KMS-11 (cell line): ENCODE measurements around the gene PRSS2.
"Not testable (repeated sequence)": the region's sequence is repeated elsewhere in the genome, so short reads cannot be mapped to it uniquely, and the experiment has no call there.

ENCODE experiments used
- H2AFZ ChIP-seq: fragments of 200-600 bp; sonication (generic); 2 replicates; pipeline ENCODE4 v1.6.1; 2016; ENCODE audit warnings: antibody characterized with exemption, mixed run types, low read depth
- H3K27ac ChIP-seq: fragments of 200-600 bp; sonication (generic); 2 replicates; pipeline ENCODE4 v1.6.1; 2016; ENCODE audit warnings: mild to moderate bottlenecking, mixed run types
- H3K27me3 ChIP-seq: fragments of 200-600 bp; sonication (generic); 2 replicates; pipeline ENCODE4 v1.6.1; 2017; ENCODE audit warnings: mild to moderate bottlenecking, low read depth, mixed run types, moderate library complexity; ENCODE audit not compliant: insufficient read depth
- H3K36me3 ChIP-seq: fragments of 200-600 bp; sonication (generic); 2 replicates; pipeline ENCODE4 v1.6.1; 2017; ENCODE audit warnings: mild to moderate bottlenecking, mixed run types; ENCODE audit not compliant: insufficient read depth
- H3K4me1 ChIP-seq: fragments of 200-600 bp; sonication (generic); 2 replicates; pipeline ENCODE4 v1.6.1; 2016; ENCODE audit warnings: mild to moderate bottlenecking, low read depth, mixed run types; ENCODE audit not compliant: poor library complexity, severe bottlenecking
- H3K4me2 ChIP-seq: fragments of 200-600 bp; sonication (generic); 2 replicates; pipeline ENCODE4 v1.7.0; 2016; ENCODE audit warnings: mild to moderate bottlenecking, mixed run types
- H3K4me3 ChIP-seq: fragments of 200-600 bp; sonication (generic); IDR thresholded peaks from 2 replicates; pipeline ENCODE4 v1.6.1; 2017; ENCODE audit warnings: low read depth, low read length, mixed read lengths; ENCODE audit not compliant: insufficient read depth
- H3K79me2 ChIP-seq: fragments of 200-600 bp; sonication (generic); 2 replicates; pipeline ENCODE4 v1.6.1; 2016; ENCODE audit warnings: low read depth, mixed run types; ENCODE audit not compliant: insufficient read depth
- H3K9ac ChIP-seq: fragments of 200-600 bp; sonication (generic); 2 replicates; pipeline ENCODE4 v1.6.1; 2016; ENCODE audit warnings: mild to moderate bottlenecking, mixed run types
- H4K20me1 ChIP-seq: fragments of 200-600 bp; sonication (generic); 2 replicates; pipeline ENCODE4 v1.6.1; 2016; ENCODE audit warnings: mild to moderate bottlenecking, mixed run types; ENCODE audit not compliant: insufficient read depth
- TF ChIP-seq, protein P1 (sequence below): fragments of 200-600 bp; sonication (generic); conservative IDR thresholded peaks from 2 replicates; pipeline ENCODE4 v1.6.1; 2017; ENCODE audit warnings: low read depth, mild to moderate bottlenecking, antibody characterized with exemption, low read length, moderate library complexity, mixed read lengths

PRSS2 gene

GRCh38 chr7:142759433-142759832, 11.3 kb upstream of the PRSS2 start:
- no peaks in the 10 kb centered on the region for H3K79me2 ChIP-seq
- H3K36me3 ChIP-seq, result no peaks in the 10 kb centered on the region
- H3K27ac ChIP-seq, result no peak overlapping the region
- no peak overlapping the region for H3K9ac ChIP-seq
- H3K4me1 ChIP-seq, result no peaks in the 10 kb centered on the region
- H2AFZ ChIP-seq, result no peak overlapping the region
- TF ChIP-seq, protein P1, sequence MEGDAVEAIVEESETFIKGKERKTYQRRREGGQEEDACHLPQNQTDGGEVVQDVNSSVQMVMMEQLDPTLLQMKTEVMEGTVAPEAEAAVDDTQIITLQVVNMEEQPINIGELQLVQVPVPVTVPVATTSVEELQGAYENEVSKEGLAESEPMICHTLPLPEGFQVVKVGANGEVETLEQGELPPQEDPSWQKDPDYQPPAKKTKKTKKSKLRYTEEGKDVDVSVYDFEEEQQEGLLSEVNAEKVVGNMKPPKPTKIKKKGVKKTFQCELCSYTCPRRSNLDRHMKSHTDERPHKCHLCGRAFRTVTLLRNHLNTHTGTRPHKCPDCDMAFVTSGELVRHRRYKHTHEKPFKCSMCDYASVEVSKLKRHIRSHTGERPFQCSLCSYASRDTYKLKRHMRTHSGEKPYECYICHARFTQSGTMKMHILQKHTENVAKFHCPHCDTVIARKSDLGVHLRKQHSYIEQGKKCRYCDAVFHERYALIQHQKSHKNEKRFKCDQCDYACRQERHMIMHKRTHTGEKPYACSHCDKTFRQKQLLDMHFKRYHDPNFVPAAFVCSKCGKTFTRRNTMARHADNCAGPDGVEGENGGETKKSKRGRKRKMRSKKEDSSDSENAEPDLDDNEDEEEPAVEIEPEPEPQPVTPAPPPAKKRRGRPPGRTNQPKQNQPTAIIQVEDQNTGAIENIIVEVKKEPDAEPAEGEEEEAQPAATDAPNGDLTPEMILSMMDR, result no peak
- no peak overlapping the region for H3K4me2 ChIP-seq
- H3K4me3 ChIP-seq, result no peak overlapping the region
- no peaks in the 10 kb centered on the region for H4K20me1 ChIP-seq
- H3K27me3 ChIP-seq, result no peaks in the 10 kb centered on the region

GRCh38 chr7:142760071-142760642, 10.6 kb upstream of the PRSS2 start:
- H3K4me2 ChIP-seq, result no peak overlapping the region
- H3K27ac ChIP-seq, result no peak overlapping the region
- no peak overlapping the region for H3K9ac ChIP-seq
- H3K79me2 ChIP-seq, result no peaks in the 10 kb centered on the region
- H3K27me3 ChIP-seq, result no peaks in the 10 kb centered on the region
- H3K4me3 ChIP-seq, result no peak overlapping the region
- H3K36me3 ChIP-seq, result no peaks in the 10 kb centered on the region
- H3K4me1 ChIP-seq, result no peaks in the 10 kb centered on the region
- no peak overlapping the region for H2AFZ ChIP-seq
- TF ChIP-seq, protein P1, result no peak
- no peaks in the 10 kb centered on the region for H4K20me1 ChIP-seq

- H4K20me1 ChIP-seq, H3K9ac ChIP-seq, H3K4me3 ChIP-seq, H3K79me2 ChIP-seq, H3K4me2 ChIP-seq, H3K36me3 ChIP-seq, H2AFZ ChIP-seq, H3K4me1 ChIP-seq, H3K27ac ChIP-seq, H3K27me3 ChIP-seq: not testable (repeated sequence)
Observed at GRCh38 chr7:142761606-142762005, 9.2 kb upstream of the PRSS2 start.

DNA sequence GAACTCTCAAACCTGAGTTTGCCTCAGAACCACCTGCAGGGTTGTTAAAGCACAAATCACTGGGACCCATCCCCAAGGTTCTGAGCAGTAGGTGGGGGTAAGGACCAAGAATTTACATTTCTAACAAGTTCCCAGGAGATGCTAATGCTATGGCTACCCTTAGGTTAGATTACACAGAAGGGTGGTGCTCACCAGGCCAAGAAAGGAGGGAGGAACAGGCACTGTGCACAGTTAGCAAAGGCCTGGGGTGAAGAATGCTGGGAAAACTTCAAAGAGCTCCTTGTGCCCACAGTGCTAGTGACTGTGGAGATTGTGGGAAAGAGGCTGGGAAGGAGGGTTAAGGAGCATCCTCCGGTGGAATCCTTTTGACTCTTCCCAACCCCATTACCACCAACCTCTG, 8.7 kb upstream of the PRSS2 start:
- TF ChIP-seq, protein P1, result no peak
- no peak overlapping the region for H3K9ac ChIP-seq
- H3K36me3 ChIP-seq, result no peaks in the 10 kb centered on the region
- H3K4me1 ChIP-seq, result no peaks in the 10 kb centered on the region
- H3K27me3 ChIP-seq, result no peaks in the 10 kb centered on the region
- no peaks in the 10 kb centered on the region for H4K20me1 ChIP-seq
- H3K4me3 ChIP-seq, result no peak overlapping the region
- H3K27ac ChIP-seq, result no peak overlapping the region
- H2AFZ ChIP-seq, result no peak overlapping the region
- H3K79me2 ChIP-seq, result no peaks in the 10 kb centered on the region
- H3K4me2 ChIP-seq, result no peak overlapping the region

- Histone ChIP-seq H3K27ac (no peak overlapping the region), H3K4me3 (no peak overlapping the region), H4K20me1 (no peaks in the 10 kb centered on the region), H3K27me3 (no peaks in the 10 kb centered on the region), H3K36me3 (no peaks in the 10 kb centered on the region), H3K4me2 (no peak overlapping the region), H3K79me2 (no peaks in the 10 kb centered on the region), H3K4me1 (peaks cover 34% of the 10 kb centered on the region), H2AFZ (no peak overlapping the region), H3K9ac (no peak overlapping the region)
- TF ChIP-seq, protein P1, result no peak
Observed at GRCh38 chr7:142767451-142767850, 3.3 kb upstream of the PRSS2 start.
